ENCODE measurements around the gene ATXN3L.
"Not testable (repeated sequence)": the region's sequence is repeated elsewhere in the genome, so short reads cannot be mapped to it uniquely, and the experiment has no call there.

The ATXN3L gene

DNA sequence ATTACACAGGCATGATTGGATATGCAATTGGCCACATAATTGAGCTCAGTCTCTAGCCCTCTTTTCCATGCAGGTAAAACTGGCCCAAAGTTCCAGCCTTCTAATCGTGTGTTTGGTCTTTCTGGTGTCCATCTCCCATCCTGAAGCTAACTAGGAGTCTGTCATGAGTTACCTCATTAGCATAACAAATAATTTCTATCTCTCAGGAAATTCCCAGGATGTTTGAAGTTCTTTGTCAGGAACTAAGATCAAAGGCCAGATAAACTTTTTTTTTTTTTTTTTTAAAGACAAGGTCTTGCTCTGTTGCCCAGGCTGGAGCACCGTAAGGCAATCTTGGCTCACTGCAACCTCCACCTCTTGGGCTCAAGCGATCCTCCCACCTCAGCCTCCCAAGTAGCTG, 15.8 kb downstream of the ATXN3L start:
- no peak for DNase-seq

DNA sequence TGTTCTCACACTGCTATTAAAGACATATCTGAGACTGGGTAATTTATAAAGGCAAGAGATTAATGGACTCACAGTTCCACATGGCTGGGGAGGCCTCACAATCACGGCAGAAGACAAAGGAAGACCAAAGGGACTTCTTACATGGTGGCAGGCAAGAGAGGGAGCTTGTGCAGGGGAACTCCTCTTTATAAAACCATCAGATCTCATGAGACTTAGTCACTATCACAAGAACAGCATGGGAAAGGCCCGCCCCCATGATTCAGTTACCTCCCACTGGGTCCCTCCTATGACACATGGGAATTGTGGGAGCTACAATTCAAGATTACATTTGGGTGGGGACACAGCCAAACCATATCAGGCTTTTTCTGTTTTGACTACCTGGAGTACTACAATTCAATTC, 16.6 kb downstream of the ATXN3L start:
- not testable (repeated sequence) for DNase-seq

- no peak for DNase-seq
Observed at GRCh38 chrX:13298836-13299235, 21.0 kb downstream of the ATXN3L start.

- DNase-seq: no peak
Observed at GRCh38 chrX:13295841-13296240, 24.0 kb downstream of the ATXN3L start.

DNA sequence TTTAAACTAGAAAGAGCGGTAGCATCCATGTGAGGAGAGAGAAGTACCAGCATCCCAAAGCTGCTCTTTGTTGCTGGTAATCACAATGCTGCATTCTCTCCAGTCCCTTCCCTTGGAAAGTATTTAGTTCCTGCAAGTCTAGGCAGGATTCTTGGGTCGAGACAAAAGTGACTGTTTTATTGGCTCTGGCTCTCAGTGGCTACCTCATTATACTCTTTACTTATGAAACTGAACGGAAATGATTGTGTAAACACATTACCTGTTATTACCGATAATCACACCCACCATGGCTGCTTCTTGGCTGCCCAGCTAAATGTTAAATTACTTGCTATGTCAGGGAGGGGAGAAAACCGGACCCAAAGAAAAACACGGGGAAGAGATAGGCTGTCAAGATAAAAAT, 26.2 kb downstream of the ATXN3L start:
- no peak for DNase-seq

- DNase-seq: no peak
Observed at GRCh38 chrX:13290891-13291614, 28.8 kb downstream of the ATXN3L start.

DNA sequence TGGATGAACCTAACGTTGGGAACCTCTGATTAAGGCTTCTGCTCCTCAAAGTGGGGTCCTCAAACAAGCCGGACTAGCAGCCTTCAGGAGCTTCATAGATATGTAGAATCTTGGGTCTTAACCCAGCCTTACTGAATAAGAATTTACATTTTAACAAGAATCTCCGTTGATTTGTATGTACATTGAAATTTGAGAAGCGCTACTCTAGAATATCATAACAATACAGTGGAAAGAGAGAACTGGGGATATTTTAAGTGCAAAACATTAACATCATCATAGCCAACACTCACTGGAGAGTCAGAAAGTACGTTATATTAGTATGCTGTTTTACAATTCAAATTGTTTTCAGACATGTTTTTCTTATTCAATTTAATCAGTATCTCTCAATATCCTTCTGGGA, 31.2 kb downstream of the ATXN3L start:
- no peak for DNase-seq

GRCh38 chrX:13287816-13288215, 32.0 kb downstream of the ATXN3L start:
- no peak for DNase-seq

DNA sequence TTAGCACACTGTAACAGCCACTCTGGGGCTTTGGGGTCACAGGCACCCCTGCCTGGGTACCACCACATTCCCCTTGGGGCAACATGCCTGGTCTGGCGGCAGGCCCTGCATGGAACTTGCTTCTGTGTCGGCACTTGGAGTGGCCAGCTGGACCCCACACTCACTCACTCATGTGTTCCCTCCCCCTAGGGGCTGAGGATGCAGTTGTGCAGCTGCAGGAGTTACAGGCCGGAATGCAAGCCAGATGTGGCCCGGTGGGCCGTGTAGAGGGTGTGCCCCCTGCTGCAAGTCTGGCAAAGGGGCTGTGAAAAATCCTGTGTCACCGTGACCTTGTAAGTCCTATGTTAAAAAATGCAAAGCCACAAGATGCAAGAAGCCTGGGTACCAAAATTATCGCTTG, 34.2 kb downstream of the ATXN3L start:
- DNase-seq: no peak

DNA sequence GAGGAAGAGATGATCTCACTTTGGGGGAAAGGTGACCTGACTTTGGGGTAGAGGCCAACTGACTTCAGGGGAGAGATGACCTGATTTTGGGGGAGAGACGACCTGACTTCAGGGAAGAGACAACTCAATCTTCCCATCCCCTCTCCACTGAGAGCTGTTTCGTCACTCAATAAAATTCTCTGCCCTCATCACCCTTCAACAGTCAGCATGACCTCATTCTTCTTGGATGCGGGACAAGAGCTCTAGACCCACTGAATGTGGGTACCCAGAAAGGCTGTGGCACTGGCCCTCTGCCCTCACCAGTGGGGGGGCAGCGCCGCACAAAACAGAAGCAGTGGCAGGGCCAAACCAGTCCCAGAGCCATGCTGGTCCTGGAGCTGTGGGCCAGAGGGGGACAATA, 34.6 kb downstream of the ATXN3L start:
- DNase-seq: no peak

DNA sequence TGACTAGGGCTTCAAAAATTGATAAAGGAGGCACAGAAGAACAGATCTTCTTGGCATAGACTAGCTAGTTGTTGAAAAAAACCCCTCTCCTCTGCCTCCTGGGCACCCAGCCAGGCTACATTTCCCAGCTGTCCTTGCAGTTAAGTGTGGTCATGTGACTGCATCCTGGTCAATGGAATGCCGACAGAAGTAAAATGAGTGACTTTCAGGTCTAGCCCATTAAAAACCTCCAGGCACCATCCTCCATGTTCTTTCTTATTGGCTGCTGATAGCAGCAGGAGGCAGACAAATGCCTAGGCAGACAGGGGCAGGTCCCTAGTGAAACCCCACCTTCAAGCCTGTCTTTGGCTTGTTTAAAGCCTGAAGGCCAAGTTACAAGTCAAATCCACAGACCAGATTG, 35.3 kb downstream of the ATXN3L start:
- no peak for DNase-seq

DNA sequence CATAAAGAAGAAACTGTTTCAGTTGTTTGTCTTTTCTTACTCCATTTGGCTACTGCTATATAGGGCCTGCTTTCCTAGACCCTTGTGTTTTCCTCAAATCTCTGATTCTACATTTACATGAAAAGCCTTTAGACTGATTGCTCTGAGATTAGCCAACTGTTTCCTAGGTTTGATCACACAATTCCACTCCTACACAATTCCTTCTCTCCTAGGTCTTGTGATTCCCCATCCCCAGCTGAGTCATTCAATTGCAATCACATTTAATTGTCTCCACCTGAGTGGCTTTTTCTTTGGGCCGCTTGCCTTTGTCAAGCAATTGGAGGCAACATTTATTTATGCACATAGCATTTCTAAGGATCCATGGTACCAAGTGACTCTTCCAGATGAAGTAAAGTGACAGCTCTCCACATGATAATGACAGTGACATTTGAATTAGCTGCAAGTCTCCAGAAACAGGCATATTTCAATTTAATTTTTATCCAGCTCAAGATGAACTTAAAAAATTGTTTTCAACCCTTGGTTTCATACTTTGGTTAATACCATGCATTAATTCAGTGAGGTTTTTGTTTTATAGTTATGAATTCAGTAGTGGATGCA, 35.8 kb downstream of the ATXN3L start:
- no peak for DNase-seq

DNA sequence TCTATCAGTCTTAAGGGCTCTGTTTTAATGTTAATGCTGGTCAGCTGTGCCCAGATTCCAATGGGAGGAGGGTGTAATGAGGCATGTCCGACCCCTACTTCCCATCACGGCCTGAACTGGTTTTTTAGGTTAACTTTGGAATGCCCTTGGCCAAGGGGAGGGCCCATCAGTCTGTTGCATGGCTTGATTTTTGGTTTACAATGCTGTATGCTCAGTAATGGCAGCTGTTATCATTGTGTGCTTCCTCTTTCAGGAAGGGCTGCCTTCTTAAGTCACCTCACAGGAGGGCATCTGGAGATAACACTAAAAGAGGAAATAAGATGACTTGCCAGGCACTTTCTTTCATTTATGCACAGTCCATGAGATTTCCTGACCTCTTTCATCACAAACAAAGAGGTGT, 36.3 kb downstream of the ATXN3L start:
- DNase-seq: no peak

- DNase-seq: no peak
Observed at GRCh38 chrX:13281289-13281688, 38.6 kb downstream of the ATXN3L start.

- no peak for DNase-seq
Observed at GRCh38 chrX:13279279-13280018, 40.4 kb downstream of the ATXN3L start.

DNA sequence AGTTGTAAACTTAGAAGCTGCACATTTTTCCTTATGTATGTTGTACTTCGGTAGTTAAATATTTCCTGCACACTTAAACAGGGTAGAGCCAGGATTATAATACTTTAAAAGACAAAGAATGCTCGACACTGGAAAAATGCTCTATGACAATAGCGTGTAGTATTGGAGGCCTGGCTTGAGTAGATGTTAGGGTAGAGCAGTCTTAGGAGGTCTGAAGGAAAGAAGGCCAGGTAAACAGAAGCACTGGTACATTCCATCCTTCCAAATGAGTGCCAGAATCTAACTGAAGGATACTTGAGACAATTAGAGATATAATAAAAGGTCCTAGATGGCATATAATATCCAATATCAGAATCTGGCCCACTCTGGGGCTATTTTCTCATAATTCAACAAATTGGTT, 42.3 kb downstream of the ATXN3L start:
- DNase-seq: no peak

DNA sequence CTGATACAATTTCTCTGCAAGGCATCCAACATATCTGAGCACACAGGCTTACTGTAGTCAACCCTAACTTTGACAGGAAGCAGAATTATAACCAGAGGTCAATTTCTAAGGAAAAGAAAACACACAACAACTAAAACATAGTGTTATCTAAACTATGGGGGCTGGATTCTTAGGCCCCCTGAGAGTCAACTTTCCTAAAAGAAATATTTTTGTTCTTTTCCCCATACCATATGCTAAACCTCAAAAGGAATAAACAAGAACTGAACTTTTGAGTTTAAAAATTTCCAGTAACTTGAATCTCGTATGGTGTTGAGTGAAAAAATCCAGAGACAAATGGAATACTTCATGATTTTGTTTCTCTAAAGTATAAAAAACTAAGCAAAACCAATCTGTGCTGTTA, 42.9 kb downstream of the ATXN3L start:
- DNase-seq: no peak

- DNase-seq: no peak
Observed at GRCh38 chrX:13275031-13275430, 44.8 kb downstream of the ATXN3L start.

DNA sequence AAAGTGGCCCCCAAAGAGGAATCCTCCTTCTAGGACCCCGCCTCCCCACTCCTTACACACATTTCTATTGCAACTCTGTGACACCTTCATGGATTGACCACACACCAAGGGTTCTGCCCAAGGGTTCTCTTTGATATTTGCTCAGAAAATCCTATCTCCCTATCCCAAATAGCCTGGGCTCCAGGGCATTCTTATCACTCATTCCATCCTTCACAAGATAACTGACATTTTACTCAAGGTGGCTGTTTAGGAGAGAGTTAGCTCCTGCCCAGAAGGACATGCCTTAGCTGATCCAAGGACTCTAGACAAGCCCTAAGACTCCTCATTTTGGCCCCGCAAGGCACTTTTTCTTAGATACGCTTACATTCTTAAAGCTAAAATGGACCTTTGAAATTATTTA, 47.4 kb downstream of the ATXN3L start:
- no peak for DNase-seq

- no peak for DNase-seq
Observed at GRCh38 chrX:13271511-13271910, 48.3 kb downstream of the ATXN3L start.

DNA sequence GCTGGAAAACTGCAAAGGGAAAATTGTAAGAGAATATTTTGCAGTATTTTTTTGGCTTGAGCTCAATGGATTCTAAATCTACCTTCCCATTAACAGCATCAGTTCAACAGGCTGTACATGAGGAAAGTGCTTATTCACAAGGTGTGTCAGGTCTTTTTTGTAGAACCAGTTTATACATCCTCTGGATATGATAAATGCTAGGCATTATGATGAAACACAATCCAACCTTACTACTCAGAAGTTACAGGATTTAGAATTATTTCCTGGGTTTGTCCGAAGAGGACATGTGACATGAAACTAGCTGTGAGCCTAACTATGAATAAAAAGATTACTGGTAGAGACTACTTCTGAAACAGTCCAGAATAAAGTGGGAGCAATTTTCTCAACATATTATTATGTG, 49.5 kb downstream of the ATXN3L start:
- DNase-seq: no peak

DNA sequence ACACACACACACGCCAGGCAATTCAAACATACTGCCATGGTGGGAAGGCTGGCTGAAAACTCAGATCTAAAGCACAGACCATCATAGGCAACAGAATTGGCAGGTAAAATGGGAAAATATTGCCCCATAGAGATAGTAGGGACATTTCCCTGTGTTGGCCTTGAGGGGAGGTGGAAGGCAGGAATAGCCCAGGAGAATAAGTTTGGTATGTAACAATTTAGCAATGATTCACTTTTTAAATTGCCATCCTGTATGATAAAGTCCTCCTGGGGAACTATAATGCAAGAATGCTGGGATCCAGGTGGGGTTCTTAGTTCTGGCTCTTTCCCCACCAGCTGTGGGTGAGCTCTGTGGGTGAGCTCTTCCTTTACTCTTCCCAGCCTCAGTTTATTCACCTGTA, 51.0 kb downstream of the ATXN3L start:
- DNase-seq: no peak
